ENCODE measurements around the gene LRIG3. TPM values are rescaled to one million over a fixed set of nuclear protein-coding genes. Genes with fewer than 3 reads are reported as not detected.

LRIG3 gene
- total RNA-seq, 1 donor = 88.8 TPM

- no peak for TF ChIP-seq CTCF (IDR thresholded peaks at IDR 0.05; ENCODE audit: insufficient read depth, low read length)
- no peak overlapping the region for H3K4me3 ChIP-seq (ENCODE audit: low read depth, low read length)
- DNase-seq (ENCODE audit: low read depth) = no peak
These were observed 26.8 kb downstream of the LRIG3 start for GRCh38 chr12:58893495-58893894.

- no peak overlapping the region for H3K4me3 ChIP-seq (ENCODE audit: low read depth, low read length)
- TF ChIP-seq CTCF (IDR thresholded peaks at IDR 0.05; ENCODE audit: insufficient read depth, low read length) = no peak
- no peak for DNase-seq (ENCODE audit: low read depth)
These were observed 30.7 kb downstream of the LRIG3 start for GRCh38 chr12:58889557-58889956.

- peak; percentile 93 for DNase-seq (ENCODE audit: low read depth)
These were observed 32.0 kb downstream of the LRIG3 start for GRCh38 chr12:58888131-58888783.

GRCh38 chr12:58887068-58887467 is 33.2 kb downstream of the LRIG3 start:
- H3K4me3 ChIP-seq (ENCODE audit: low read depth, low read length) = no peak overlapping the region
- TF ChIP-seq CTCF (IDR thresholded peaks at IDR 0.05; ENCODE audit: insufficient read depth, low read length) = no peak
- DNase-seq (ENCODE audit: low read depth) = no peak

More at GRCh38 chr12:58888131-58888783, 32.0 kb downstream of the LRIG3 start:
- no peak for TF ChIP-seq CTCF (IDR thresholded peaks at IDR 0.05; ENCODE audit: insufficient read depth, low read length)
- H3K4me3 ChIP-seq (ENCODE audit: low read depth, low read length) = no peak overlapping the region

- no peak overlapping the region for H3K4me3 ChIP-seq (ENCODE audit: low read depth, low read length)
- no peak for DNase-seq (ENCODE audit: low read depth)
- TF ChIP-seq CTCF (IDR thresholded peaks at IDR 0.05; ENCODE audit: insufficient read depth, low read length) = no peak
These were observed 33.8 kb downstream of the LRIG3 start for GRCh38 chr12:58886474-58886873.

GRCh38 chr12:58884916-58885315 is 35.4 kb downstream of the LRIG3 start:
- TF ChIP-seq CTCF (IDR thresholded peaks at IDR 0.05; ENCODE audit: insufficient read depth, low read length) = no peak
- no peak for DNase-seq (ENCODE audit: low read depth)
- H3K4me3 ChIP-seq (ENCODE audit: low read depth, low read length) = no peak overlapping the region

Measured in fibroblast of the aortic adventitia (primary cell).